BLaER1 treated with 17β-estradiol and CSF1 and Interleukin-3, amounts not matched to agents 10 nM and 100 nM (cell line): ENCODE results near the gene MBTD1.
"Not testable (repeated sequence)": the region's sequence is repeated elsewhere in the genome, so short reads cannot be mapped to it uniquely, and the experiment has no call there.

Experiments used
- H3K27ac ChIP-seq, 11 experiments: shearing (Covaris generic); formaldehyde crosslinking; 2 replicates each; pipeline ENCODE4 v1.8.1; 2022
- H3K27me3 ChIP-seq, 11 experiments: shearing (Covaris generic); formaldehyde crosslinking; 2 replicates each; pipeline ENCODE4 v1.8.1; 2022
- H3K36me3 ChIP-seq, 11 experiments: shearing (Covaris generic); formaldehyde crosslinking; 2 replicates each; pipeline ENCODE4 v1.8.1; 2022
- H3K4me1 ChIP-seq, 10 experiments: shearing (Covaris generic); formaldehyde crosslinking; 2 replicates each; pipeline ENCODE4 v1.8.1; 2022
- H3K4me2 ChIP-seq, 11 experiments: shearing (Covaris generic); formaldehyde crosslinking; 2 replicates each; pipeline ENCODE4 v1.8.1; 2022
- H3K4me3 ChIP-seq, 10 experiments: shearing (Covaris generic); formaldehyde crosslinking; 2 replicates each; pipeline ENCODE4 v1.8.1; 2022
- H3K9ac ChIP-seq, 11 experiments: shearing (Covaris generic); formaldehyde crosslinking; 2 replicates each; pipeline ENCODE4 v1.8.1; 2022
- H3K9me3 ChIP-seq, 11 experiments: shearing (Covaris generic); formaldehyde crosslinking; replicated peaks in 1 of 11; 2 replicates each; pipeline ENCODE4 v1.8.1; 2022
- H4K20me1 ChIP-seq, 11 experiments: shearing (Covaris generic); formaldehyde crosslinking; 2 replicates each; pipeline ENCODE4 v1.8.1; 2022
- Cebpa-rat ChIP-seq, 11 experiments: shearing (Covaris generic); IDR thresholded peaks; 2 replicates each; pipeline ENCODE4 v1.8.1; 2022

The MBTD1 gene

GRCh38 chr17:51244041-51244440 lies 15.8 kb downstream of the MBTD1 start:
- peaks cover 4 to 64% (median 28%) of the 10 kb centered on the region in 11 experiments; a peak in 19 of 22 replicates for H3K36me3 ChIP-seq
- no peak overlapping the region for H3K27ac ChIP-seq
- H3K4me2 ChIP-seq, result no peak overlapping the region
- no peak overlapping the region for H3K4me3 ChIP-seq
- H3K4me1 ChIP-seq, result peaks cover 5 to 13% (median 6%) of the 10 kb centered on the region in 10 experiments; a peak in 17 of 20 replicates
- no peaks in the 10 kb centered on the region for H3K9me3 ChIP-seq
- peaks cover 0 to 43% (median 0%) of the 10 kb centered on the region in 11 experiments; a peak in 7 of 22 replicates for H4K20me1 ChIP-seq
- TF ChIP-seq Cebpa-rat (IDR thresholded peaks at IDR 0.05), result no peak
- no peaks in the 10 kb centered on the region for H3K27me3 ChIP-seq
- no peak overlapping the region for H3K9ac ChIP-seq

GRCh38 chr17:51240275-51240674 lies 19.6 kb downstream of the MBTD1 start:
- Histone ChIP-seq H3K9ac (no peak overlapping the region), H3K9me3 (peaks cover 0 to 20% (median 10%) of the 10 kb centered on the region in 11 experiments; a peak in 13 of 22 replicates), H3K36me3 (peaks cover 12 to 57% (median 34%) of the 10 kb centered on the region in 11 experiments; a peak in 21 of 22 replicates), H3K4me1 (peaks cover 15 to 25% (median 19%) of the 10 kb centered on the region in 10 experiments), H3K27ac (no peak overlapping the region), H3K4me2 (no peak overlapping the region), H3K4me3 (no peak overlapping the region), H3K27me3 (no peaks in the 10 kb centered on the region), H4K20me1 (peaks cover 0 to 79% (median 0%) of the 10 kb centered on the region in 11 experiments; a peak in 9 of 22 replicates)
- no peak for TF ChIP-seq Cebpa-rat (IDR thresholded peaks at IDR 0.05)

- Histone ChIP-seq H3K4me3 (peak overlapping the region in 1 of 10 experiments; percentile 21; a peak in 2 of 20 replicates), H3K36me3 (peaks cover 17 to 53% (median 37%) of the 10 kb centered on the region in 11 experiments)
- TF ChIP-seq Cebpa-rat (IDR thresholded peaks at IDR 0.05), result no peak
These were observed 21.5 kb downstream of the MBTD1 start for GRCh38 chr17:51238255-51238887.

GRCh38 chr17:51234162-51234561 lies 25.7 kb downstream of the MBTD1 start:
- TF ChIP-seq Cebpa-rat (IDR thresholded peaks at IDR 0.05), result no peak

More at GRCh38 chr17:51238255-51238887, 21.5 kb downstream of the MBTD1 start:
- Histone ChIP-seq H3K27me3 (no peaks in the 10 kb centered on the region), H3K4me1 (peaks cover 15 to 25% (median 19%) of the 10 kb centered on the region in 10 experiments), H3K9me3 (peaks cover 0 to 24% (median 11%) of the 10 kb centered on the region in 11 experiments; a peak in 13 of 22 replicates), H3K27ac (peak overlapping the region in 9 of 11 experiments; percentile 44 to 76 (median 67); a peak in 19 of 22 replicates), H3K4me2 (peak overlapping the region; percentile 53 to 77 (median 68)), H3K9ac (peak overlapping the region in 7 of 11 experiments; percentile 25 to 52 (median 30); a peak in 11 of 22 replicates), H4K20me1 (peaks cover 0 to 87% (median 8%) of the 10 kb centered on the region in 11 experiments; a peak in 11 of 22 replicates)

GRCh38 chr17:51231999-51232398 lies 27.9 kb downstream of the MBTD1 start:
- no peaks in the 10 kb centered on the region for H3K27me3 ChIP-seq
- peaks cover 13 to 46% (median 26%) of the 10 kb centered on the region in 11 experiments for H3K36me3 ChIP-seq
- peaks cover 0 to 94% (median 19%) of the 10 kb centered on the region in 11 experiments; a peak in 13 of 22 replicates for H4K20me1 ChIP-seq
- no peak overlapping the region for H3K4me3 ChIP-seq
- H3K9ac ChIP-seq, result no peak overlapping the region
- no peak for TF ChIP-seq Cebpa-rat (IDR thresholded peaks at IDR 0.05)
- peaks cover 0 to 16% (median 8%) of the 10 kb centered on the region in 11 experiments; a peak in 13 of 22 replicates for H3K9me3 ChIP-seq
- peak overlapping the region in 3 of 11 experiments; percentile 15 to 46 (median 42); a peak in 3 of 22 replicates for H3K4me2 ChIP-seq
- H3K4me1 ChIP-seq, result peaks cover 30 to 59% (median 44%) of the 10 kb centered on the region in 10 experiments
- H3K27ac ChIP-seq, result no peak overlapping the region

More at GRCh38 chr17:51234162-51234561, 25.7 kb downstream of the MBTD1 start:
- Histone ChIP-seq H3K9ac (no peak overlapping the region), H3K4me3 (no peak overlapping the region), H3K9me3 (peaks cover 0 to 24% (median 11%) of the 10 kb centered on the region in 11 experiments; a peak in 13 of 22 replicates), H3K36me3 (peaks cover 13 to 54% (median 34%) of the 10 kb centered on the region in 11 experiments), H3K4me2 (no peak overlapping the region), H3K4me1 (peaks cover 37 to 52% (median 43%) of the 10 kb centered on the region in 10 experiments), H3K27me3 (no peaks in the 10 kb centered on the region), H4K20me1 (peaks cover 0 to 96% (median 19%) of the 10 kb centered on the region in 11 experiments; a peak in 13 of 22 replicates), H3K27ac (no peak overlapping the region)

- Histone ChIP-seq H3K36me3 (peaks cover 3 to 35% (median 17%) of the 10 kb centered on the region in 11 experiments; a peak in 18 of 22 replicates), H4K20me1 (peaks cover 0 to 96% (median 25%) of the 10 kb centered on the region in 11 experiments; a peak in 14 of 22 replicates), H3K9me3 (0 out of 22 replicates have a peak, but pooled peaks cover 0 to 4% (median 0%) of the 10 kb centered on the region in 11 experiments), H3K27ac (peak overlapping the region in 9 of 11 experiments; percentile 2 to 56 (median 35); a peak in 15 of 22 replicates), H3K27me3 (no peaks in the 10 kb centered on the region), H3K9ac (no peak overlapping the region), H3K4me1 (peaks cover 38 to 76% (median 58%) of the 10 kb centered on the region in 10 experiments), H3K4me2 (peak overlapping the region; percentile 30 to 69 (median 54); a peak in 21 of 22 replicates), H3K4me3 (no peak overlapping the region)
- TF ChIP-seq Cebpa-rat (IDR thresholded peaks at IDR 0.05), result no peak
These were observed 29.5 kb downstream of the MBTD1 start for GRCh38 chr17:51230306-51230705.

- TF ChIP-seq Cebpa-rat (IDR thresholded peaks at IDR 0.05), result no peak
- Histone ChIP-seq H3K4me3 (no peak overlapping the region), H3K9me3 (no peaks in the 10 kb centered on the region), H3K4me2 (peak overlapping the region; percentile 7 to 69 (median 54); a peak in 20 of 22 replicates), H3K36me3 (peaks cover under 1 to 35% (median 13%) of the 10 kb centered on the region in 11 experiments; a peak in 16 of 22 replicates), H3K27ac (peak overlapping the region in 9 of 11 experiments; percentile 2 to 56 (median 35); a peak in 13 of 22 replicates), H3K27me3 (no peaks in the 10 kb centered on the region), H3K4me1 (peaks cover 42 to 80% (median 62%) of the 10 kb centered on the region in 10 experiments), H4K20me1 (peaks cover 0 to 96% (median 29%) of the 10 kb centered on the region in 11 experiments; a peak in 14 of 22 replicates), H3K9ac (0 out of 22 replicates have a peak overlapping the region, but pooled peaks of 1 of the 11 experiments have one; percentile 1)
These were observed 30.0 kb downstream of the MBTD1 start for GRCh38 chr17:51229889-51230288.

- Histone ChIP-seq H3K4me2 (peak overlapping the region in 8 of 11 experiments; percentile 27 to 54 (median 41); a peak in 14 of 22 replicates), H3K4me3 (no peak overlapping the region), H3K4me1 (peaks cover 53 to 97% (median 76%) of the 10 kb centered on the region in 10 experiments), H3K9ac (no peak overlapping the region), H4K20me1 (peaks cover 6 to 97% (median 33%) of the 10 kb centered on the region in 11 experiments; a peak in 14 of 22 replicates), H3K36me3 (peaks cover 5 to 40% (median 18%) of the 10 kb centered on the region in 11 experiments; a peak in 18 of 22 replicates), H3K9me3 (no peaks in the 10 kb centered on the region), H3K27ac (peak overlapping the region in 7 of 11 experiments; percentile 18 to 53 (median 48); a peak in 8 of 22 replicates), H3K27me3 (no peaks in the 10 kb centered on the region)
- 0 out of 22 replicates have a peak, but pooled peaks of 1 of the 11 experiments have one; percentile 9 for TF ChIP-seq Cebpa-rat (IDR thresholded peaks at IDR 0.05)
These were observed 31.7 kb downstream of the MBTD1 start for GRCh38 chr17:51228161-51228560.

- H3K9me3 ChIP-seq, H3K27me3 ChIP-seq, H3K27ac ChIP-seq, H3K4me3 ChIP-seq: not testable (repeated sequence)
- H3K4me1 ChIP-seq, result peaks cover 40 to 77% (median 63%) of the 10 kb centered on the region in 10 experiments
- H4K20me1 ChIP-seq, result peaks cover 6 to 94% (median 34%) of the 10 kb centered on the region in 11 experiments; a peak in 13 of 22 replicates
- H3K36me3 ChIP-seq, result peaks cover 31 to 56% (median 41%) of the 10 kb centered on the region in 11 experiments
- peak overlapping the region; percentile 41 to 82 (median 68); a peak in 19 of 22 replicates for H3K4me2 ChIP-seq
- 0 out of 22 replicates have a peak overlapping the region, but pooled peaks of 1 of the 11 experiments have one; percentile 14 for H3K9ac ChIP-seq
These were observed 34.3 kb downstream of the MBTD1 start for GRCh38 chr17:51225523-51225922.
